Neural cell (in vitro differentiated cells): ENCODE results near the gene TSHR. TPM values are rescaled to one million over a fixed set of nuclear protein-coding genes. Genes with fewer than 3 reads are reported as not detected.
A peak's percentile ranks its signal among the peaks of the same experiment; 100 is the strongest.

Experiments used
- H2AFZ ChIP-seq: fragments of 200-600, 300-800 bp; sonication (generic), shearing (Covaris generic); 2 replicates; pipeline ENCODE4 v1.6.0; 2014; ENCODE audit warnings: low read depth, mild to moderate bottlenecking, antibody characterized with exemption, low read length, moderate library complexity
- H3F3A ChIP-seq: fragments of 200-600 bp; shearing (Covaris generic); 2 replicates; pipeline ENCODE4 v1.6.1; 2016; ENCODE audit warnings: mild to moderate bottlenecking, moderate library complexity, mixed read lengths, antibody characterized with exemption, low read length; ENCODE audit not compliant: insufficient read depth, poor library complexity, severe bottlenecking
- H3K27ac ChIP-seq: fragments of 200-600, 300-800 bp; sonication (generic), shearing (Covaris generic); 2 replicates; pipeline ENCODE4 v1.5.1; 2014; ENCODE audit warnings: mild to moderate bottlenecking, low read length, moderate library complexity
- H3K27me3 ChIP-seq: fragments of 300-800, 200-600 bp; sonication (generic), shearing (Covaris generic); 2 replicates; pipeline ENCODE4 v1.6.0; 2014; ENCODE audit warnings: mild to moderate bottlenecking, low read depth, low read length, moderate library complexity; ENCODE audit not compliant: insufficient read depth
- H3K36me3 ChIP-seq: fragments of 300-800, 200-600 bp; sonication (generic), shearing (Covaris generic); 2 replicates; pipeline ENCODE4 v1.5.1; 2014; ENCODE audit warnings: mild to moderate bottlenecking, antibody characterized with exemption, low read length, moderate library complexity; ENCODE audit not compliant: insufficient read depth
- H3K4me2 ChIP-seq: fragments of 300-800, 200-600 bp; sonication (generic), shearing (Covaris generic); 2 replicates; pipeline ENCODE4 v1.6.0; 2014; ENCODE audit warnings: mild to moderate bottlenecking, low read length
- H3K4me3 ChIP-seq: fragments of 300-800, 200-600 bp; sonication (generic), shearing (Covaris generic); 2 replicates; pipeline ENCODE4 v1.5.1; 2014; ENCODE audit warnings: mild to moderate bottlenecking, low read length, moderate library complexity
- H3K79me2 ChIP-seq: fragments of 200-600 bp; shearing (Covaris generic); replicated peaks from 2 replicates; pipeline ENCODE4 v1.6.0; 2014; ENCODE audit warnings: mild to moderate bottlenecking, low read length, moderate library complexity; ENCODE audit not compliant: insufficient read depth
- H3K9ac ChIP-seq: fragments of 300-800, 200-600 bp; sonication (generic), shearing (Covaris generic); 2 replicates; pipeline ENCODE4 v1.6.1; 2016; ENCODE audit warnings: mild to moderate bottlenecking, low read length, mixed read lengths
- H3K9me2 ChIP-seq: fragments of 200-600 bp; shearing (Covaris generic); 2 replicates; pipeline ENCODE4 v1.6.1; 2016; ENCODE audit warnings: mild to moderate bottlenecking, low read length, mixed read lengths; ENCODE audit not compliant: insufficient read depth
- H3K9me3 ChIP-seq: fragments of 200-600, 300-800 bp; sonication (generic), shearing (Covaris generic); 2 replicates; pipeline ENCODE4 v1.6.1; 2016; ENCODE audit warnings: mild to moderate bottlenecking, mixed run types, low read length, moderate library complexity, mixed read lengths
- H4K20me1 ChIP-seq: fragments of 200-600 bp; shearing (Covaris generic); 2 replicates; pipeline ENCODE4 v1.6.1; 2016; ENCODE audit warnings: mild to moderate bottlenecking, mixed run types; ENCODE audit not compliant: insufficient read depth
- EP300 ChIP-seq: fragments of 450-650 bp; conservative IDR thresholded peaks from 2 replicates; pipeline ENCODE4 v1.6.1; 2014; ENCODE audit warnings: antibody characterized with exemption, mild to moderate bottlenecking, moderate library complexity; ENCODE audit not compliant: poor library complexity, severe bottlenecking
- EZH2 ChIP-seq: fragments of 200-600, 300-800 bp; shearing (Covaris generic), sonication (generic); IDR thresholded peaks from 2 replicates; pipeline ENCODE4 v1.6.1; 2014; ENCODE audit warnings: antibody characterized with exemption, low read length, borderline replicate concordance, mild to moderate bottlenecking; ENCODE audit not compliant: insufficient read depth, poor library complexity, severe bottlenecking
- MXI1 ChIP-seq: fragments of 450-650 bp; conservative IDR thresholded peaks from 2 replicates; pipeline ENCODE4 v1.6.1; 2014; ENCODE audit warnings: antibody characterized with exemption, mild to moderate bottlenecking; ENCODE audit not compliant: poor library complexity, severe bottlenecking
- POLR2AphosphoS5 ChIP-seq: IDR thresholded peaks from 2 replicates; pipeline ENCODE4 v1.6.1; 2012
- RAD21 ChIP-seq: fragments of 450-650 bp; conservative IDR thresholded peaks from 2 replicates; pipeline ENCODE4 v1.6.1; 2014; ENCODE audit warnings: antibody characterized with exemption, mild to moderate bottlenecking, moderate library complexity
- SMC3 ChIP-seq: fragments of 450-650 bp; conservative IDR thresholded peaks from 2 replicates; pipeline ENCODE4 v1.6.1; 2014; ENCODE audit warnings: antibody characterized with exemption, mild to moderate bottlenecking, moderate library complexity; ENCODE audit not compliant: poor library complexity
- TAF1 ChIP-seq: IDR thresholded peaks from 2 replicates; pipeline ENCODE4 v1.6.1; 2012; ENCODE audit warnings: low read depth
- polyA plus RNA-seq: library from polyadenylated mRNA; depleted of rRNA; stranded (reverse); fragments of >200 nt; gene quantifications from 2 replicates; pipeline ENCODE4 v1.2.3, GENCODE V29; 2014
- TF ChIP-seq, protein P1 (sequence below): fragments of 450-650 bp; IDR thresholded peaks from 2 replicates; pipeline ENCODE4 v1.5.1; 2014; ENCODE audit warnings: antibody characterized with exemption, mild to moderate bottlenecking, moderate library complexity; ENCODE audit not compliant: poor library complexity, severe bottlenecking
- TF ChIP-seq, protein P2 (sequence below): IDR thresholded peaks from 2 replicates; pipeline ENCODE4 v1.6.1; 2012; ENCODE audit warnings: borderline replicate concordance

TSHR gene
- polyA plus RNA-seq, 1 donor from 2014 or later = not detected

DNA sequence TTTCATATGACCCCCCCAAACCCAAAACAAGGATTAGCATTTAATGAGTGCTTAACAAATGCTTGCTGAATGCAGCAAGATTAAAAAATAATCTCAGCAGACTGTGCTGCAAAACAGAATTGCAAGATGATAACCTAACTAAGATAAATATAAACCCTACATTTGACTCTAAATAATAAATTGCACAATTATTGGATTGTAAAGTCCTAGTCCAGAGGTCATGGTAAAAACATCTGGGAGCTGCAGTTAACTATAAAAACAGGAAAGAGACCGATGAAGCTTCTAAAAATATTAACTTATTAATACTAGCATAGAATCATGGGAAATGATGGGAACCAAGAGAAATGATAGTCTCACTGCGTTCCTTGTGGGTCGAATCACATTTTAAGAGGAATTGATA lies 37.2 kb downstream of the TSHR start:
- no peak overlapping the region for H3K27ac ChIP-seq
- no peaks in the 10 kb centered on the region for H3K79me2 ChIP-seq
- no peak overlapping the region for H3K4me2 ChIP-seq
- H3K4me3 ChIP-seq = no peak overlapping the region
- TF ChIP-seq RAD21 = no peak
- TF ChIP-seq, protein P1, sequence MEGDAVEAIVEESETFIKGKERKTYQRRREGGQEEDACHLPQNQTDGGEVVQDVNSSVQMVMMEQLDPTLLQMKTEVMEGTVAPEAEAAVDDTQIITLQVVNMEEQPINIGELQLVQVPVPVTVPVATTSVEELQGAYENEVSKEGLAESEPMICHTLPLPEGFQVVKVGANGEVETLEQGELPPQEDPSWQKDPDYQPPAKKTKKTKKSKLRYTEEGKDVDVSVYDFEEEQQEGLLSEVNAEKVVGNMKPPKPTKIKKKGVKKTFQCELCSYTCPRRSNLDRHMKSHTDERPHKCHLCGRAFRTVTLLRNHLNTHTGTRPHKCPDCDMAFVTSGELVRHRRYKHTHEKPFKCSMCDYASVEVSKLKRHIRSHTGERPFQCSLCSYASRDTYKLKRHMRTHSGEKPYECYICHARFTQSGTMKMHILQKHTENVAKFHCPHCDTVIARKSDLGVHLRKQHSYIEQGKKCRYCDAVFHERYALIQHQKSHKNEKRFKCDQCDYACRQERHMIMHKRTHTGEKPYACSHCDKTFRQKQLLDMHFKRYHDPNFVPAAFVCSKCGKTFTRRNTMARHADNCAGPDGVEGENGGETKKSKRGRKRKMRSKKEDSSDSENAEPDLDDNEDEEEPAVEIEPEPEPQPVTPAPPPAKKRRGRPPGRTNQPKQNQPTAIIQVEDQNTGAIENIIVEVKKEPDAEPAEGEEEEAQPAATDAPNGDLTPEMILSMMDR = no peak
- no peak for TF ChIP-seq MXI1
- no peak for TF ChIP-seq SMC3
- TF ChIP-seq POLR2AphosphoS5 = no peak
- TF ChIP-seq EP300 = no peak
- TF ChIP-seq, protein P2, sequence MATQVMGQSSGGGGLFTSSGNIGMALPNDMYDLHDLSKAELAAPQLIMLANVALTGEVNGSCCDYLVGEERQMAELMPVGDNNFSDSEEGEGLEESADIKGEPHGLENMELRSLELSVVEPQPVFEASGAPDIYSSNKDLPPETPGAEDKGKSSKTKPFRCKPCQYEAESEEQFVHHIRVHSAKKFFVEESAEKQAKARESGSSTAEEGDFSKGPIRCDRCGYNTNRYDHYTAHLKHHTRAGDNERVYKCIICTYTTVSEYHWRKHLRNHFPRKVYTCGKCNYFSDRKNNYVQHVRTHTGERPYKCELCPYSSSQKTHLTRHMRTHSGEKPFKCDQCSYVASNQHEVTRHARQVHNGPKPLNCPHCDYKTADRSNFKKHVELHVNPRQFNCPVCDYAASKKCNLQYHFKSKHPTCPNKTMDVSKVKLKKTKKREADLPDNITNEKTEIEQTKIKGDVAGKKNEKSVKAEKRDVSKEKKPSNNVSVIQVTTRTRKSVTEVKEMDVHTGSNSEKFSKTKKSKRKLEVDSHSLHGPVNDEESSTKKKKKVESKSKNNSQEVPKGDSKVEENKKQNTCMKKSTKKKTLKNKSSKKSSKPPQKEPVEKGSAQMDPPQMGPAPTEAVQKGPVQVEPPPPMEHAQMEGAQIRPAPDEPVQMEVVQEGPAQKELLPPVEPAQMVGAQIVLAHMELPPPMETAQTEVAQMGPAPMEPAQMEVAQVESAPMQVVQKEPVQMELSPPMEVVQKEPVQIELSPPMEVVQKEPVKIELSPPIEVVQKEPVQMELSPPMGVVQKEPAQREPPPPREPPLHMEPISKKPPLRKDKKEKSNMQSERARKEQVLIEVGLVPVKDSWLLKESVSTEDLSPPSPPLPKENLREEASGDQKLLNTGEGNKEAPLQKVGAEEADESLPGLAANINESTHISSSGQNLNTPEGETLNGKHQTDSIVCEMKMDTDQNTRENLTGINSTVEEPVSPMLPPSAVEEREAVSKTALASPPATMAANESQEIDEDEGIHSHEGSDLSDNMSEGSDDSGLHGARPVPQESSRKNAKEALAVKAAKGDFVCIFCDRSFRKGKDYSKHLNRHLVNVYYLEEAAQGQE = no peak
- TF ChIP-seq TAF1 = no peak
- TF ChIP-seq EZH2 = no peak
- no peak overlapping the region for H3K9ac ChIP-seq
- H3F3A ChIP-seq = no peaks in the 10 kb centered on the region
- no peak overlapping the region for H2AFZ ChIP-seq
- no peaks in the 10 kb centered on the region for H3K9me2 ChIP-seq
- H3K9me3 ChIP-seq = no peaks in the 10 kb centered on the region
- no peaks in the 10 kb centered on the region for H3K27me3 ChIP-seq
- no peaks in the 10 kb centered on the region for H4K20me1 ChIP-seq
- H3K36me3 ChIP-seq = no peaks in the 10 kb centered on the region

DNA sequence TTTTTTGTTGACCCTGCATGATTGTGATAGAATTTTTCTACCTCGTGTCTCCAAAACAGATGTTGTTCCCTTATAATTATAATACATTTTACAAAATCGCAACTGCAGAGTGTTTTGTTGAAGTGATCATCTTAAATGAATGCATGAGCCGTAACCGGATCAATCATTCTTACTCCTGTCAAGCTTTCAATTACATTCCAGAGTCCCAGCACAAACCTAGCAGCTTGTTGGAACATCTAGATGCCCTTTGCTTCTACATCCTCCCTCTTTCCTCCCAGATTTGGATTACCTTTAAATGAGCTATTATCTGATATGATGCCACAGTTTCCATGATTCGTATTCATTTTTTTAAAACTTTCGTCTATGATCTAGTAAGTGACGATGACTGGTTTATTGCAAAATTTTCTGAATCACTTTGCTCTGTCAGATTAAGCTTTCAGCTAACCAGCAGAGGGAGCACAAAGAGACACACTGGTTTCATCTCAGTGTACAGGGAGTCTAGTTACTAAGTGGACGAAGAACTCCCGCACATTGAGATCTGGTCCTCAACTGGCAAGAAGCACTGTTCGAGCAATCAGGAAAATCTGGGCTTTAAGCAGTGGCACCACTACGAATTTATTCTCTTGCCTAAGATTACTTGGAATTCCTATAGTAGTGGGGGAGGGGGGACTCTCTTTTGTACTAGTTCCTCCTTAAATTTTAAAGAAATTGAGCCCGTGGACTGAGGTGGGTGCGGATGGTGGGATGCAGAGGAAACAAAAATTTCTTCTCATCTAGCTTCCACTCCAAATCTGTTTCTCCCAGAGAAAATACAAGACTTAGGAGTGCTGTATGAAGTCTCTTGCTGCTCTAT lies 40.9 kb downstream of the TSHR start:
- no peak overlapping the region for H3K4me2 ChIP-seq
- no peaks in the 10 kb centered on the region for H3K36me3 ChIP-seq
- no peaks in the 10 kb centered on the region for H4K20me1 ChIP-seq
- no peak overlapping the region for H3K4me3 ChIP-seq
- H3K27ac ChIP-seq = no peak overlapping the region
- no peak overlapping the region for H3K9ac ChIP-seq
- no peaks in the 10 kb centered on the region for H3F3A ChIP-seq
- no peaks in the 10 kb centered on the region for H3K27me3 ChIP-seq
- no peaks in the 10 kb centered on the region for H3K9me2 ChIP-seq
- H3K9me3 ChIP-seq = no peaks in the 10 kb centered on the region
- no peaks in the 10 kb centered on the region for H3K79me2 ChIP-seq
- no peak overlapping the region for H2AFZ ChIP-seq
- TF ChIP-seq EP300 (no peak), SMC3 (peak; percentile 60), RAD21 (peak; percentile 39)
- TF ChIP-seq, protein P1 = peak; percentile 55
